Posterior cingulate gyrus (tissue), 11 donors: ENCODE measurements around the gene RRAS.
"Not testable (repeated sequence)": the region's sequence is repeated elsewhere in the genome, so short reads cannot be mapped to it uniquely, and the experiment has no call there.

Source experiments
- DNase-seq, 10 donors: peaks; one replicate each; pipeline versions ENCODE4 v3.0.0 to v3.0.0-alpha.2; 2020 to 2021; ENCODE audit warnings: mixed read lengths in 3 of 10
- intact Hi-C: fragments of 100-400 bp; cut with DNase I; formaldehyde crosslinking; loops from one replicate; pipeline ENCODE4 v1.15.1; 2023

The RRAS gene

DNA sequence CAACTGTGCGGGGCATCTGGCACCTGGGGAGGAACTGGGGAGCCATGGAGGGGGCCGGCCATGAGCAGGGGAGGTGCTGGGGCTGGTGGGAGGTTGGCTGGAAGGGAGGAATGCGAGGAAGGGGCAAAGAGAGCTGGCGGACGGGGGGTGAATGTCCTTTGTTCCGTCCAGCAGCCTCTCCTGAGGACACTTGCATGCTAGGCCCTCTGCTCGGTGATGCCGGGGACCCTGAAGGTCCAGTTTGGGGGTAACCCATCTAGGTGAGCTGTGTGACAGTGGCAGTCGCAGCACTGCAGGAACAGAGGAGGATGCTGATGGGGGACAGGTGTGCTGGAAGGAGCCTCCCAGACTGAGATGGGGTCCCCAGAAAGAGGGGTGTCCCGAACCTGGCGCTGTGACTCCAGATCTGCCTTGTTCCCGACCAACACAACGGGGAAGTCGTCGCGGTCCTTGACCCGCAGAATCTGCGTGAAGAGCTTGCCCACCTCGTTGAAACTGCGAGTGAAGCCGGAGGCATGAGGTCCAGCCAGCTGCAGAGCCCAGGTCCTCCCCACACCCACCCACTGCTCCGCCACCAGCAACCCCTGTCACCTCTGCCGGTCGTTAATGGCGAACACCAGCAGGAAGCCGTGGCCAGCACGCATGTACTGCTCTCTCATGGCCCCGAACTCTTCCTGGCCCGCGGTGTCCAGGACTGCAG, 3.6 kb downstream of the RRAS start:
- no peak for DNase-seq
- intact Hi-C loops, result no loop called here

DNA sequence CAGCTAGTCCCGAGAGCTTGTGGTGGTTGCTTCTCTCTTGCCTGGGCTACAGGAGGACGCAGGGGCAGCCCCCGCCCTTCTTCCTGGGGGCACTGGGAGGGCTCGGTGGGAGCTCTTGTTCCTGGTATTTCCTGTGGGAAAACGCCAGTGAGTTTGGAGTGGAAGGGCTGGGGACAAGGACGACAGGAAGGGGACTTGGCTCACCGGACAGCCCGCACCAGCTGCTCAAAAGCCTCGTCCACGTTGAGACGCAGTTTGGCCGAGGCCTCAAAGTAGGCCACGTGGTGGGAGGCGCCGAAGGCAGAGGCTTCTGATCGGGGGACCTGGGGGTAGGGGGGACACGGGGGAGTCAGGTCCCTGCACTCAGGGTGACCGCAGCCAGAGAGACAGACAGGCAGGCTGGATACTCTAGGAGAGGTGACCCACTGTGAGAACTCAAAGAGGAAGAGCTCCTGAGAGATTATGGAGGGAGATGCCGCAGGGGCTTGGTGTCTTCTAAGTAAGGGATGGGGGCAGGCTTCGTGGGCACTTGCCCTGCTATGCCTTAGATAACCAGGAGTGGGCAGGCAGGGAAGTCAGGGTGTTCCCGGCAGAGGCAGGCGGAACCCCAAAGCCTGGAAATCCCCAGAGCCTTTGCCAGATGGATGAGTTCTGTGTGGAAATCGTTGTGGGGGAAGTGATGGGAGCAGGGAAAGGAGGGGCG, 4.3 kb downstream of the RRAS start:
- intact Hi-C loops, result no loop called here
- no peak for DNase-seq

DNA sequence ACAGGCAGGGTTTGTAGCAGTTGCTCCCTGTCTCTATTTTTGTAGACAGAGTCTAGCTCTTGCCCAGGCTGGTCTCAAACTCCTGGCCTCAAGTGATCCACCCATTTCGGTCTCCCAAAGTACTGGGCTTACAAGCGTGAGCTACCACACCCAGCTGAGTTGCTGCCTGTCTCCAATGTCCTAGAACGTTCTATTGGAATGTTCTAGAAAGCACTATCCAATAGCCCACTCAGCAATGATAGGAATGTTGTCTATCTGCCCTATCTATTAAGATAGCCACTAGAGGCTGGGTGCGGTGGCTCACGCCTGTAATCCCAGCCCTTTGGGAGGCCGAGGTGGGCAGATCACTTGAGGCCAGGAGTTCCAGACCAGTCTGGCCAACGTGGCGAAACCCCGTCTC, 6.7 kb downstream of the RRAS start:
- intact Hi-C loops, result not testable (repeated sequence)

DNA sequence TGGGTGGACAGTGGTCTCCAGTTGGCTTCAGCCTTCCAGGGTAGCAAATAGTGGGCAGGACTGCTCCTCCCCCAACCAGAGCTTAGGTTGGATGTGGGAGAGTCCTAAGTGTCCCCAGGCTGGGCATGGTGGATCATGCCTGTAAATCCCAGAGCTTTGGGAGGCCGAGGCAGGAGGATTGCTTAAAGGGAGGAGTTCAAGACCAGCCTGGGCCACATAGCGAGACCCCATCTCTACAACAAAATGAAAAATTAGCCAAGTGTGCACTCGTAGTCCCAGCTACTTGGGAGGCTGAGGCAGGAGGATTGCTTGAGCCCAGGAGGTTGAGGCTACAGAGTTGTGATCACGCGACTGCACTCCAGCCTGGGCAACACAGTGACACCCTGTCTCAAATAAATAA, 7.4 kb downstream of the RRAS start:
- DNase-seq, result no peak
- intact Hi-C loops, result no loop called here

More for the DNA sequence above, 6.7 kb downstream of the RRAS start:
- not testable (repeated sequence) for DNase-seq

DNA sequence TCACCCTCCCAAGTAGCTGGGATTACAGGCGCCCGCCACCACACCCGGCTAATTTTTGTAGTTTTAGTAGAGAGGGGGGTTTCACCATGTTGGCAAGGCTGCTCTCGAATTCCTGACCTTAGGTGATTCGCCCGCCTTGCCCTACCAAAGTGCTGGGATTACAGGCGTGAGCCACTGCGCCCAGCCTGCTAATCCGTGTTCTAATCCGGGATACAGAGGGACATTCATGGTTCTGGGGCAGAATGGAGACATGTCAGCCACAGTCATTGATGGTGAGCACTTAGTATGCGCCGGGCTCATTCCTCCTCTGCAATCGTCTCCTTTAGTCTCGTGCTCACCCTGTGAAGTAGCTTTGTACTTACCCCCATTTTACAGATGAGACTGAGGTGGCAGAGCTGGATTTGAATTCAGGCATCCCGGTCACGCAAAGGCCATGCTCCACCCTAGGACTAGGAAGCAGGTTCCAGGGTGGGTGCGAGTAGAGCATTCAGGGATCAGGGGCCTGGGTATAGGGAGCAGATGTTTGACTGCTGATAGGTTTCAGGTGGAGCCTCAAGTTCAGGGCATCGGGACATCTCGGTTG, 8.2 kb downstream of the RRAS start:
- no peak for DNase-seq
- intact Hi-C loops, result no loop called here

DNA sequence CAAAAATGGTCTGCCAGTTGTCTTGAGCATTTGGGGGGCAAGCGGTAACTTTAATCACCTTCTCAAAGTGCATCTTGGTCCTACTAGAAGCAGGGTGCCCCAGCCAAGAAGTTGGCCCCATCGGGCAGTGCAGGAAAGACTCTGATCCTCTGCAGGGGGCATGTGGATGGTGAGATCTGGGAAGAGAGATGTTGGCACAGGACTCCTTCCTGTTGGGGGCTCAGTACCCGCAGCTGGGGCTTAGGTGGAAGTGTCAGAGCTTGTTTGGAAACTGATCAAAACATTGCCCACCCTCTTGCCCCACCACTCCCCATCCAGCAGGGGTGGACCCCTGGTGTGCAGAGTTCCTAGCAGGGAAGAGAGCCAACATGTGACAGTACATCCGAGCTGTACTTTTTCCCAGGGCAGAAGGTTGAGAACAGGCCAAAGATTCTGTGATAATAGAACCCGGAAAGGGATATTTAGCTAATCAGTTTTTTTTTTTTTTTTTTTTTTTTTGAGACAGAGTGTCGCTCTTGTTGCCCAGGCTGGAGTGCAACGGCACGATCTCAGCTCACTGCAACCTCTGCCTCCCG, 8.8 kb downstream of the RRAS start:
- DNase-seq, result no peak
- intact Hi-C loops, result no loop called here

DNA sequence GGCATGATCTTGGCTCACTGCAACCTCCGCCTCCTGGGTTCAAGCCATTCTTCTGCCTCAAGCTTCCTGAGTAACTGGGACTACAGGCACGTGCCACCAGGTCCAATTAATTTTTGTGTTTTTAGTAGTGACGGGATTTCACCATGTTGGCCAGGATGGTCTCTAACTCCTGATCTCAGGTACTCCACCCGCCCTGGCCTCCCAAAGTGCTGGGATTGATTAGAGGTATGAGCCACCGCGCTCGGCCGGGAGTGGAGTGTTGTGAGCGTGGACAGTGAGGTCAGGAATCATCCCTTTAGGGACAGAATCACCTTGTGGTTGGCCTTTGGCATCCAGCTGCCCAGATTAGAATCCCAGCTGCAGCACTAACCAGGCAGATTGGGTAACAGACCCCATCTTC, 10.3 kb downstream of the RRAS start:
- intact Hi-C loops, result no loop called here
- DNase-seq, result no peak

DNA sequence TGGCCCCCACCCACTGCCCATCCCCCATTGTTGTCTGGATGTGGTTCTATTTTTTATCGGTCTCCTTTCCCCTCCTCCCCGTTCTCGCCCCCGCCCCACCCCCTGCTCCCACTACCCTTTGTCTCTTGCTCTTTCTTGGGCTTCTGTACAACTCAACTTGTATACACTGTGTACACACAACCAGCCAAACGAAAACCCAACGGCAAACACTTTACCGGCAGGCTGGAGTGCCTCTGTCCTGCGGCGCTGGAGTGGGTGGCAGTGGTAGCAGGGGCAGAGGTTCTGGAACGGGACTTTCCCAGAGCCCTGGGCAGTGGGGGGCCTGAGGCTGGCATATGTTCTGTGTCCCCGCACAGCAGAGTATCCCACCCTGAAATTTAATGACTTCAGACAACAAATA, 13.7 kb downstream of the RRAS start:
- no peak for DNase-seq
- intact Hi-C loops, result no loop called here

DNA sequence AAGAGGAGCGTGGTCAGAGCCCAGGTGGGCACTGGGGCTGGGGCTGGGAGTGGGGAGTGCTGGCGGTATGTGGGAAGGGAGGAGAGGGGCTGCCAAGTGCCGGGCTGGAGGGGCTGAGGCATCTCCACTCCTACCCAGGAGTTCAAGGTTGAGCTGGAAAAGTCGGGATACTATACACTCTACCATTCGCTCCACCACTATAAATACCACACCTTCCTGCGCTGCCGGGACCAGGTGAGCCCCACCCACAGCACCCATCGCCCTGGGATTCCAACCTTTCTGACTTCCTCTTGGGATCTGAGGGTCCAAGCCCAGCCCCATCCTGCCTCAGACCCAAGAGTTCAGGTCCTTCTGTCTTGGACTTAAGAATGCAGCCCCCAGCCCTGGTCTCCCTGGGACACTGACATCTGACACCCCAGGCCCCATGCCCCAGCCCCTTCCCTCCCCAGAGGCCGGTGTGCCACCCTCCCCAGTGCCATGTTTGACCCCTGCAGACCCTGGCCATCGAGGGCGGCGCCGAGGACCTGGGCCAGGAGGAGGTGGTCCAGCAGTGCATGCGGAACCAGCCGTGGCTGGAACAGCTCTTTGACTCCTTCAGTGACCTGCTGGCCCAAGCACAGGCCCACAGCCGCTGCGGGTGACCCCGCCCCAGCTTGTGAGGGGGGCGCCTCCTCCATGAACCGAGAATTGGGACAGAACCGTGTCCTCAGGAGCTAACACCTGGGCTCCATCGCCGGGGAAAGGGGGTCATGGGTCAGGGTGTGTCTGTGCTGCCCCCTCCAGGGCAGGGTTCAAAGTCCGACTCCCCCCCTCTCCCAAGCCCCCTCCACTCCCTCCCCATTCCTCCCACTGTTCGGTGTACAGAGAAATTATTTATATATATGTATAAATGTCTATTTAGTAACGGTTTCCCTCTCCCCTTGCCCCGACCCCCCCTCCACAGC, 14.7 kb downstream of the RRAS start:
- DNase-seq, result no peak
- intact Hi-C loops, result no loop called here

DNA sequence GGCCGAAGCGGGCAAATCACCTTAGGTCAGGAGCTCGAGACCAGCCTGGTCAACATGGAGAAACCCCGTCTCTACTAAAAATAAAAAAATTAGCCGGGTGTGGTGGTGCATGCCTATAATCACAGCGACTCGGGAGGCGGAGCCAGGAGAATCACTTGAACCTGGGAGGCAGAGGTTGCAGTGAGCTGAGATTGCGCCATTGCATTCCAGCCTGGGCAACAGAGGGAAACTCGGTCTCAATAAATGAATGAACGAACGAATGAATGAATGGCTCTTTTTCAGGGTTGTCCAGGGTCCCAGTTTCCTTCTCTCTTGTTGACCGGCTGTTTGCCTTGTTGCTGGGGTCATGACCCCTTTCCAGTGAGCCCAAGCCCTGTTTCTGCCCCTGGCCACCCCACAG, 22.1 kb downstream of the RRAS start:
- intact Hi-C loops, DNase-seq: not testable (repeated sequence)

DNA sequence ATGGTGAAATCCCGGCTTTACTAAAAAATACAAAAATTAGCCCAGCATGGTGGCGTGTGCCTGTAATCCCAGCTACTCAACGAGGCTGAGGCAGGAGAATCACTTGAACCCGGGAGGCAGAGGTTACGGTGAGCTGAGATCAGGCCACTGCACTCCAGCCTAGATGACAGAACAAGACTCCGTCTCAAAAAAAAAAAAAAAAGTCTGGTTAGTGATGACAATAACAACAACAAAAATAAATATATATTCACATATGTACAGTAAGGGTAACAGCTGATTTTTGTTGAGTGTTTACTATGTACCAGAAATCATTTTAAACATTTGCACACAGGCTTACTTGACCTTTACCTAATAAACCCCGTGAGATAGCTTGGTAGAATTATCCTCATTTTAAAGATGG, 23.0 kb downstream of the RRAS start:
- intact Hi-C loops, result no loop called here
- DNase-seq, result no peak

DNA sequence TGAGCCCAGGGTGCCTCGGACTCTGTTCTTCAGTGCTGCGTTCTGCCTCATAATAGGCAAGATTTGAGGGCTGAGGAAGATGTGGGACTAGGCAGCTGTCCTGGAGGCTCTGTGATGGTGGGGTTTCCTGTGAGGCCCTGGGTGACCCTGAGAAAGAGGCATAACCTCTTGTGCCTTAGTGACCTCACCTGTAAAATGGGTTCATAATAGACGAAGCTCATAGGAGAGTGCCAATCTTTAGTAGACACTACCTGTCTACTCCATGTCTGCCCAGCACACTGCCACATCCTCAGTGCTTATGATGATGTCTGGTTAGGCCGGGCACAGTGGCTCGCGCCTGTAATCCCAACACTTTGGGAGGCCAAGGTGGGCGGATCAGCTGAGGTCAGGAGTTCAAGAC, 23.4 kb downstream of the RRAS start:
- intact Hi-C loops, result no loop called here

DNA sequence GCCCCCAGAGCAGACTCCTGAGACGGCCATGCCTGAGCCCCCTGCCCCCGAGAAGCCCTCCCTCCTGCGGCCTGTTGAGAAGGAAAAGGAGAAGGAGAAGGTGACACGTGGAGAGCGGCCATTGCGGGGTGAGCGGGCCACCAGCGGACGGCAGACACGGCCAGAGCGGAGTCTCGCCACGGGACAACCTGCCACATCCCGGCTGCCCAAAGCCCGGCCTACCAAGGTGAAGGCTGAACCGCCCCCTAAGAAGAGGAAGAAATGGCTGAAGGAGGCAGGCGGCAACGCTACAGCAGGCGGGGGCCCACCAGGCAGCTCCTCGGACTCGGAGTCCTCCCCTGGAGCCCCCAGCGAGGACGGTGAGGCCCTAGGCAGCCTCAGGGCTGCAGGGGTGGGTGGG, 24.1 kb downstream of the RRAS start:
- intact Hi-C loops, result no loop called here
- no peak for DNase-seq

More for the DNA sequence above, 23.4 kb downstream of the RRAS start:
- DNase-seq, result no peak

DNA sequence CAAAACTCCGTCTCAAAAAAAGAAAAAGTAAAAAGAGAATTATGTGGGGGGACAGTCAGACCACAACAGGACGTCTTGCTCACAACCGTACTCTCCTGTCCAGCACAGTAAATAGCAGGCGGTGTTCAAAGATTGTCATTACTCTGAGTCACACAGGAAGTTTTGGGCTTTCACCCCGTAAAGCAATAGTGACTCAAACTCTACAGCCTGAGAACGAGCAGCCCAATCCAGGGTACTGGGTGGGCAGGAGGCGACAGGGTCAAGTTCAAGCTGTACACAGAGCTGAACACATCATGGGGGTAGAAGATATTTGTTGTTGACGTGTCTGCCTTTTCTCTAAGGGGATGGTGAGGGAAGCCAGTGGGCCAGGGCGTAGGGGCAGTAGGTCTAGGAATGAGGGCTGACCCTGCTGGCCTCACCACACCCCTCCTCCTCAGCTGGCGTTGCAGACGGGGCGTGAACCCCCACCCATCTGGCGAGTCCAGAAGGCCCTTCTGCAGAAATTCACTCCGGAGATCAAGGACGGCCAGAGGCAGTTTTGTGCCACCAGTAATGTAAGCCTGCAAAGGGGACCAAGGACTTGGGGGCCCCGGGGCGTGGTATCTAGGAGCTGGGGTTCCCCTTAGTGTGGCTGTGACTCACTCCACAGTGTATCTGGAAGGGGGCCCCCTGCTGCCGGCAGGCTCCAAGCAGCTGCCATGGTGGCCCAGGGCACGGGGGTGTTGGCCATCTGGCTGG, 25.7 kb downstream of the RRAS start:
- intact Hi-C loops, result no loop called here
- DNase-seq, result no peak

DNA sequence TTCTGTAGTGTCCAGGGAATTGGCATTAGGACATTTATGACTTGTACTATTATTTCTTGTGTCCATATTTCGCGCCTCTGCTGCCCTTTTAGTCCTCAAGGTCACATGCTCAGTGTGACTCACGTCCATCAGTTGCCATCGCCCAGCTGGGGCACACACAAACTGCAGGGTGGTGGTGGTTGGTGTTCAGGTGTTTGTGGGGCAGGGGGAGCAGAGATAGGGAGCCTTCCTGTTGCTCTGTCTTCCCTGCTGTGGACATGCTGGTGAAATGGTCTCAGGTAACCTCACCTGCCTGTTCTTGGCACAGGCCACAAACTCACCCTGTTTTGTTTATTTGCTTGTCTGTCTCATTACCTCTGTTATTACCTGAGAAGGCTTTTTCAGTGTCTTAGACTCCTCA, 26.6 kb downstream of the RRAS start:
- no peak for DNase-seq
- intact Hi-C loops, result no loop called here

DNA sequence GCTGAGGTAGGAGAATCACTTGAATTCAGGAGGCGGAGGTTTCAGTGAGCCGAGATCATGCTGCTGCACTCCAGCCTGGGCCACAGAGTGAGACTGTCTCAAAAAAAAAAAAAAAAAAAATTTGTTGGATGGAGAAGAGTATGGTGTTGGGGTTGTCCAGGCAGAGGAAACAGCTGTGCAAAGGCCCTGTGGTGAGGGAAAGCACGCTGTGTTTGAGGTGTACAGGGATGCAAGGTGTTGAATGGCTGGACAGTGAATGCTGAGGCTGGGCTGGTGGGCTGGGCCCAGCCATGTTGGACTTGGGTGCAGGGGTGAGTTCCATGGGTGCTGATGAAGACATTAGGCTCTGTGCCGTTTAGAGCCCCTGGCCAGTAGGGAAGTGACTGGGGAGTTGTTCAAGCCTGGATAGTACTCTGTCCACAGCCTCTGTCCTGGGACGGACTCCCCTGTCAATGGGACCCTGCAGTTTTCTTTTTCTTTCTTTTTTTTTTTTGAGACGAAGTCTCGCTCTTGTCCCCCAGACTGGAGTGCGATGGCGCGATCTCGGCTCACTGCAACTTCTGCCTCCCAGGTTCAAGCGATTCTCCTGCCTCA, 30.3 kb downstream of the RRAS start:
- no peak for DNase-seq
- intact Hi-C loops, result no loop called here

DNA sequence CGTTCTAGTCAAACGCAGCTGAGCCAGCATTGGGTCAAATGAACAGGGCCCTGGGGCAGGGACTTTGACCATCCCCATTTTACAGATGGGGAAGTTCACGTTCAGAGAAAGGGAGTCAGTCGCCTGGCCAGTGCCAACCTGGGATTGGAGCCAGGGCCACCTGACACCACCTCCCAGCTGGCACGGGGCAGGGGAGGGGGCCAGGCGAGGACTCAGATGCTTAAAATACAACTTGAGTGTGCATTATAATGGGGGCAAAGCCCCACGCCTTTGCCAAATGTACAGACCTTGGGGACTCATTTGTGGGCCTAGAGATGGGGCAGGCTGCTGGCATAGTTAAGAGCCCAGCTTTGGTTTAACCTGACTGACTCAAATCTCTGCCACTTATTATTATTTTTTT, 34.3 kb downstream of the RRAS start:
- no peak for DNase-seq
- intact Hi-C loops, result no loop called here

DNA sequence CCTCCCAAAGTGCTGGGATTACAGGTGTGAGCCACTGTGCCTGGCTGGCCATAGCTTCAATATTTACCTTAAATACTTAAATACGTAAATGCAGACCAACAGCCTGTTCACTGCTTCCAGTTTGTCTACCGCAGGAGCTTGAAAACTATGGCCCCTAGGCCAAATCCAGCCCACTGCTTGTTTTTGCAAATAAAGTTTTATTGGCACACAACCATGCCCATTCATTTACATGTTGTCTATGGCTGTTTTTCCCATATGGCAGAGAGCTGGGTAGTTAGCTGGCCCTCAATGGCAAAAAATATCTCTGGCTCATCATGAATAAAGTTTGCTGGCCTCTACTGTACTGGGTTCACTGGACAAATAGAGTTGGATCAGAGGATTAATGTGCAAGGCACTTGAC, 37.1 kb downstream of the RRAS start:
- intact Hi-C loops, result no loop called here
- DNase-seq, result no peak

DNA sequence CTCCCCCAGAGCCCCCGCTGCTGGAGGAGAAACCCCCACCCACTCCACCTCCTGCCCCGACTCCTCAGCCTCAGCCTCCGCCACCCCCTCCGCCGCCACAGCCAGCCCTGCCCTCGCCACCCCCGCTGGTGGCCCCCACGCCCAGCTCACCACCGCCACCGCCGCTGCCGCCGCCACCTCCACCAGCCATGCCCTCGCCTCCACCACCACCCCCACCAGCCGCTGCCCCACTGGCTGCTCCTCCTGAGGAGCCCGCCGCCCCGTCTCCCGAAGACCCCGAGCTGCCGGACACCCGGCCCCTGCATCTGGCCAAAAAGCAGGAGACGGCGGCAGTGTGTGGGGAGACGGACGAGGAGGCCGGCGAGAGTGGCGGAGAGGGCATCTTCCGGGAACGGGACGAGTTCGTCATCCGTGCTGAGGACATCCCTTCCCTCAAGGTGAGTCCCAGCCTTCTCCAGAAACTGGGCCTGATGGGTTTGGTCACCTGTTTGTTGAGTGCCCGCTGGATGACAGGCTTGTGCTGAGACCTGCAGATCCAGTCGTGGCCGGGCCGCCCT, 38.4 kb downstream of the RRAS start:
- intact Hi-C loops, result no loop called here
- no peak for DNase-seq
